ENCODE data around the gene ZNF385B.

ZNF385B gene

DNA sequence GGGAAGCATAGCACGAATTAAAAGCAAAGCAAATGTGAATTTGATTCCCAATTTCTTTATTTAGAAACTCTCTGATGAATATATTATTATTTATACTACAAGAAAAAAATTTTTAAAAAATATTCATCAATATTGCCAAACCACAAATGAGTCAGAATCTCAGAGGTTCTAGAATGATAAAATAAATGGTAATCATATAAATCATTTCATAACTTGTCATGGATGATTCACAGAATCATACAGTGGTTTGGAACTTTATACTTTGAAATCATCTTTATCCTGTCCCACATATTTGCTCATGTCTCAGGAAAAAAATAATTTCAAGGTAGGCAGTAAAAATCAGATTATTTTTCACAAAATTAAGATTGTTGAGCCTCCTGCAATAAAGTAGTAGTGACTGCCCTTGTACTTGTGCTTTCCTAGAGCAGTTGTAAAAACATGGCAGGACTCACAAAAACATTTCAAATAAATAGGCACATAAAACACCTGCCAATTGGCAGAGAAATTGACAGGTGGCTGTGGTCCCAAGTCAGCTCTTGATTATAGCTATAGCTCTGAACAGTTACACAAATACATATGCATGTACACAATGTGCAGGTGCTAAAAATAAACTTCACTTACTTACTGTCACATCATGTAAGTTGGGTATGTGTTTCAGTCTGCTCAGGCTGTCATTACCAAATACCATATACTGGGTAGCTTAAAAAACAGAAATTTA, 322.8 kb downstream of the ZNF385B start:
- TF ChIP-seq, protein P1, sequence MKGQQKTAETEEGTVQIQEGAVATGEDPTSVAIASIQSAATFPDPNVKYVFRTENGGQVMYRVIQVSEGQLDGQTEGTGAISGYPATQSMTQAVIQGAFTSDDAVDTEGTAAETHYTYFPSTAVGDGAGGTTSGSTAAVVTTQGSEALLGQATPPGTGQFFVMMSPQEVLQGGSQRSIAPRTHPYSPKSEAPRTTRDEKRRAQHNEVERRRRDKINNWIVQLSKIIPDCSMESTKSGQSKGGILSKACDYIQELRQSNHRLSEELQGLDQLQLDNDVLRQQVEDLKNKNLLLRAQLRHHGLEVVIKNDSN (IDR thresholded peaks at IDR 0.05) = no peak
- no peak for TF ChIP-seq MAX (IDR thresholded peaks at IDR 0.05)
- no peak for TF ChIP-seq EGR1 (IDR thresholded peaks at IDR 0.05)
- TF ChIP-seq, protein P2, sequence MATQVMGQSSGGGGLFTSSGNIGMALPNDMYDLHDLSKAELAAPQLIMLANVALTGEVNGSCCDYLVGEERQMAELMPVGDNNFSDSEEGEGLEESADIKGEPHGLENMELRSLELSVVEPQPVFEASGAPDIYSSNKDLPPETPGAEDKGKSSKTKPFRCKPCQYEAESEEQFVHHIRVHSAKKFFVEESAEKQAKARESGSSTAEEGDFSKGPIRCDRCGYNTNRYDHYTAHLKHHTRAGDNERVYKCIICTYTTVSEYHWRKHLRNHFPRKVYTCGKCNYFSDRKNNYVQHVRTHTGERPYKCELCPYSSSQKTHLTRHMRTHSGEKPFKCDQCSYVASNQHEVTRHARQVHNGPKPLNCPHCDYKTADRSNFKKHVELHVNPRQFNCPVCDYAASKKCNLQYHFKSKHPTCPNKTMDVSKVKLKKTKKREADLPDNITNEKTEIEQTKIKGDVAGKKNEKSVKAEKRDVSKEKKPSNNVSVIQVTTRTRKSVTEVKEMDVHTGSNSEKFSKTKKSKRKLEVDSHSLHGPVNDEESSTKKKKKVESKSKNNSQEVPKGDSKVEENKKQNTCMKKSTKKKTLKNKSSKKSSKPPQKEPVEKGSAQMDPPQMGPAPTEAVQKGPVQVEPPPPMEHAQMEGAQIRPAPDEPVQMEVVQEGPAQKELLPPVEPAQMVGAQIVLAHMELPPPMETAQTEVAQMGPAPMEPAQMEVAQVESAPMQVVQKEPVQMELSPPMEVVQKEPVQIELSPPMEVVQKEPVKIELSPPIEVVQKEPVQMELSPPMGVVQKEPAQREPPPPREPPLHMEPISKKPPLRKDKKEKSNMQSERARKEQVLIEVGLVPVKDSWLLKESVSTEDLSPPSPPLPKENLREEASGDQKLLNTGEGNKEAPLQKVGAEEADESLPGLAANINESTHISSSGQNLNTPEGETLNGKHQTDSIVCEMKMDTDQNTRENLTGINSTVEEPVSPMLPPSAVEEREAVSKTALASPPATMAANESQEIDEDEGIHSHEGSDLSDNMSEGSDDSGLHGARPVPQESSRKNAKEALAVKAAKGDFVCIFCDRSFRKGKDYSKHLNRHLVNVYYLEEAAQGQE (IDR thresholded peaks at IDR 0.05; ENCODE audit: low read depth) = no peak
- TF ChIP-seq TEAD4 (IDR thresholded peaks at IDR 0.05) = no peak
- TF ChIP-seq ZBTB7A (IDR thresholded peaks at IDR 0.05; ENCODE audit: low read depth) = no peak
- TF ChIP-seq CREB1 (IDR thresholded peaks at IDR 0.05; ENCODE audit: low read depth) = no peak
- no peak for TF ChIP-seq RAD21 (IDR thresholded peaks at IDR 0.05; ENCODE audit: low read depth)
- no peak for TF ChIP-seq YY1 (IDR thresholded peaks at IDR 0.05; ENCODE audit: low read depth)
- no peak for TF ChIP-seq CEBPB (IDR thresholded peaks at IDR 0.05)
- TF ChIP-seq TAF1 (IDR thresholded peaks at IDR 0.05; ENCODE audit: low read depth) = no peak
- no peak for TF ChIP-seq NFIC (IDR thresholded peaks at IDR 0.05)
- TF ChIP-seq EP300 (IDR thresholded peaks at IDR 0.05; ENCODE audit: borderline replicate concordance) = no peak
- no peak for TF ChIP-seq TCF12 (IDR thresholded peaks at IDR 0.05; ENCODE audit: low read depth)
- no peak for TF ChIP-seq FOXM1 (IDR thresholded peaks at IDR 0.05; ENCODE audit: borderline replicate concordance, low read depth)

DNA sequence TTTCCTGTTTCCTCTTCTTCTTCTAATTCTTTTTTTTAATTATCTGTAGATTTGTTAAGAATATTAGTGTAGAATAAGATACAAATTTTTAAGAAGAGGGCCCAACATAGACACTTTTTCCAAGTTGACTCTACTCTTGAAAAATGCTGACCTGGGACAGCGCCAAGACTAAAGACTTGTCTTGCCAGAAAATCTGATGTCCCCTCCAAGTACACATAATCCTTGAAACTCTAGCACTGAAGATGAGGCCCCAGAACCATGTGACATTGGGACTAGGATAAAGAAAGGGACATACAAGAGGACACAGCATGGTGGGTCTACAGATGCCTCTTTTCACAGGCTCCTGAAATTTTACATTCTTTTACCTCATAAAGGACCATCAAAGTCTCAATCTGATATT, 325.2 kb downstream of the ZNF385B start:
- TF ChIP-seq TCF12 (IDR thresholded peaks at IDR 0.05; ENCODE audit: low read depth) = no peak
- TF ChIP-seq CEBPB (IDR thresholded peaks at IDR 0.05) = no peak
- TF ChIP-seq NFIC (IDR thresholded peaks at IDR 0.05) = no peak
- TF ChIP-seq ZBTB7A (IDR thresholded peaks at IDR 0.05; ENCODE audit: low read depth) = no peak
- no peak for TF ChIP-seq CREB1 (IDR thresholded peaks at IDR 0.05; ENCODE audit: low read depth)
- TF ChIP-seq RAD21 (IDR thresholded peaks at IDR 0.05; ENCODE audit: low read depth) = no peak
- TF ChIP-seq, protein P2 (IDR thresholded peaks at IDR 0.05; ENCODE audit: low read depth) = no peak
- TF ChIP-seq, protein P1 (IDR thresholded peaks at IDR 0.05) = no peak
- TF ChIP-seq YY1 (IDR thresholded peaks at IDR 0.05; ENCODE audit: low read depth) = no peak
- TF ChIP-seq MAX (IDR thresholded peaks at IDR 0.05) = no peak
- TF ChIP-seq TEAD4 (IDR thresholded peaks at IDR 0.05) = no peak

- no peak for TF ChIP-seq MAX (IDR thresholded peaks at IDR 0.05)
- no peak for TF ChIP-seq EGR1 (IDR thresholded peaks at IDR 0.05)
- TF ChIP-seq CEBPB (IDR thresholded peaks at IDR 0.05) = no peak
- TF ChIP-seq, protein P1 (IDR thresholded peaks at IDR 0.05) = no peak
- TF ChIP-seq RAD21 (IDR thresholded peaks at IDR 0.05; ENCODE audit: low read depth) = no peak
- TF ChIP-seq ZBTB7A (IDR thresholded peaks at IDR 0.05; ENCODE audit: low read depth) = no peak
- no peak for TF ChIP-seq EP300 (IDR thresholded peaks at IDR 0.05; ENCODE audit: borderline replicate concordance)
- TF ChIP-seq TAF1 (IDR thresholded peaks at IDR 0.05; ENCODE audit: low read depth) = no peak
- no peak for TF ChIP-seq CREB1 (IDR thresholded peaks at IDR 0.05; ENCODE audit: low read depth)
- TF ChIP-seq, protein P2 (IDR thresholded peaks at IDR 0.05; ENCODE audit: low read depth) = no peak
- TF ChIP-seq TEAD4 (IDR thresholded peaks at IDR 0.05) = no peak
- TF ChIP-seq YY1 (IDR thresholded peaks at IDR 0.05; ENCODE audit: low read depth) = no peak
- TF ChIP-seq FOXM1 (IDR thresholded peaks at IDR 0.05; ENCODE audit: borderline replicate concordance, low read depth) = no peak
- no peak for TF ChIP-seq TCF12 (IDR thresholded peaks at IDR 0.05; ENCODE audit: low read depth)
- TF ChIP-seq NFIC (IDR thresholded peaks at IDR 0.05) = no peak
Observed at GRCh38 chr2:179533875-179534274, 327.5 kb downstream of the ZNF385B start.

Measured in Ishikawa (cell line).